Hepatocyte (in vitro differentiated cells): Measurements from ENCODE around the gene PLXNA2. TPM values are rescaled to one million over a fixed set of nuclear protein-coding genes. Genes with fewer than 3 reads are reported as not detected.

Experiments
- DNase-seq: peaks from one replicate; pipeline ENCODE4 v3.0.0-alpha.2; 2016; ENCODE audit warnings: low spot score
- H2AFZ ChIP-seq: fragments of 200-600 bp; sonication (generic); 2 replicates; pipeline ENCODE4 v1.6.0; 2016; ENCODE audit warnings: antibody characterized with exemption, mild to moderate bottlenecking
- H3K27ac ChIP-seq: fragments of 200-600 bp; sonication (generic); 2 replicates; pipeline ENCODE4 v1.5.1; 2016; ENCODE audit warnings: mild to moderate bottlenecking
- H3K27me3 ChIP-seq: fragments of 200-600 bp; sonication (generic); 2 replicates; pipeline ENCODE4 v1.6.1; 2016
- H3K36me3 ChIP-seq: fragments of 200-600 bp; sonication (generic); replicated peaks from 2 replicates; pipeline ENCODE4 v1.5.1; 2016; ENCODE audit warnings: low read depth; ENCODE audit not compliant: insufficient read depth
- H3K4me1 ChIP-seq: fragments of 200-600 bp; sonication (generic); 2 replicates; pipeline ENCODE4 v1.5.1; 2016; ENCODE audit warnings: mild to moderate bottlenecking, moderate library complexity; ENCODE audit not compliant: insufficient read depth
- H3K4me2 ChIP-seq: fragments of 200-600 bp; sonication (generic); 2 replicates; pipeline ENCODE4 v1.6.0; 2016
- H3K4me3 ChIP-seq: fragments of 200-600 bp; sonication (generic); 2 replicates; pipeline ENCODE4 v1.5.1; 2016; ENCODE audit warnings: mild to moderate bottlenecking
- H3K79me2 ChIP-seq: fragments of 200-600 bp; sonication (generic); 2 replicates; pipeline ENCODE4 v1.6.0; 2017; ENCODE audit warnings: mild to moderate bottlenecking
- H3K9me2 ChIP-seq: fragments of 200-600 bp; sonication (generic); replicated peaks from 2 replicates; pipeline ENCODE4 v1.6.0; 2017; ENCODE audit warnings: mild to moderate bottlenecking; ENCODE audit not compliant: insufficient read depth
- H3K9me3 ChIP-seq: fragments of 200-600 bp; sonication (generic); 2 replicates; pipeline ENCODE4 v1.5.1; 2016; ENCODE audit warnings: low read depth, mild to moderate bottlenecking
- H4K20me1 ChIP-seq: fragments of 200-600 bp; sonication (generic); 2 replicates; pipeline ENCODE4 v1.6.0; 2016; ENCODE audit warnings: mild to moderate bottlenecking; ENCODE audit not compliant: insufficient read depth, poor library complexity, severe bottlenecking
- CTCF ChIP-seq: fragments of 200-600 bp; sonication (generic); IDR thresholded peaks from 2 replicates; pipeline ENCODE4 v1.5.1; 2016; ENCODE audit warnings: antibody characterized with exemption, mild to moderate bottlenecking; ENCODE audit not compliant: poor library complexity
- EZH2 ChIP-seq: fragments of 200-600 bp; sonication (generic); IDR thresholded peaks from 2 replicates; pipeline ENCODE4 v1.6.1; 2016; ENCODE audit warnings: antibody characterized with exemption, mild to moderate bottlenecking, borderline replicate concordance
- EZH2phosphoT487 ChIP-seq: fragments of 200-600 bp; sonication (generic); IDR thresholded peaks from one replicate; pipeline ENCODE4 v1.6.1; 2018; ENCODE audit warnings: antibody characterized with exemption, mild to moderate bottlenecking, low read depth, moderate library complexity; ENCODE audit not compliant: unreplicated experiment, severe bottlenecking
- WGBS: methylation state at CpG from one replicate; pipeline ENCODE4 v1.1.6; 2016; ENCODE audit warnings: low lambda C conversion rate; ENCODE audit errors: missing lambda C conversion rate; 5-methylcytosine and 5-hydroxymethylcytosine counted together
- polyA plus RNA-seq: library from polyadenylated mRNA; unstranded; fragments of >200 nt; fragmentation: Nextera tagmentation; extraction: Ambion mirVana; gene quantifications from 2 replicates; pipeline ENCODE4 v1.2.1, GENCODE V29; 2016
- total RNA-seq: library from RNA; depleted of rRNA; stranded (reverse); fragments of >200 nt; gene quantifications from 2 replicates; pipeline ENCODE4 v1.2.3, GENCODE V29; 2014

Gene PLXNA2
- total and polyA plus RNA-seq, 2 experiments from 2014 or later = 9.8 to 13.1 TPM

GRCh38 chr1:208150833-208151458 lies 93.2 kb downstream of the PLXNA2 start:
- H3K79me2 ChIP-seq = peaks cover 2% of the 10 kb centered on the region
- no peak for DNase-seq
- no peak overlapping the region for H3K4me3 ChIP-seq
- no peak for TF ChIP-seq CTCF
- no peak for TF ChIP-seq EZH2
- no peak for TF ChIP-seq EZH2phosphoT487
- H3K9me3 ChIP-seq = no peaks in the 10 kb centered on the region
- 53% methylated on average over 6 of the region's 6 CpGs for WGBS
- H3K9me2 ChIP-seq = no peaks in the 10 kb centered on the region
- H3K36me3 ChIP-seq = no peaks in the 10 kb centered on the region
- no peaks in the 10 kb centered on the region for H4K20me1 ChIP-seq
- peak overlapping the region; percentile 35 for H3K27ac ChIP-seq
- no peak overlapping the region for H2AFZ ChIP-seq
- peaks cover 26% of the 10 kb centered on the region for H3K4me1 ChIP-seq
- H3K4me2 ChIP-seq = no peak overlapping the region
- no peaks in the 10 kb centered on the region for H3K27me3 ChIP-seq

DNA sequence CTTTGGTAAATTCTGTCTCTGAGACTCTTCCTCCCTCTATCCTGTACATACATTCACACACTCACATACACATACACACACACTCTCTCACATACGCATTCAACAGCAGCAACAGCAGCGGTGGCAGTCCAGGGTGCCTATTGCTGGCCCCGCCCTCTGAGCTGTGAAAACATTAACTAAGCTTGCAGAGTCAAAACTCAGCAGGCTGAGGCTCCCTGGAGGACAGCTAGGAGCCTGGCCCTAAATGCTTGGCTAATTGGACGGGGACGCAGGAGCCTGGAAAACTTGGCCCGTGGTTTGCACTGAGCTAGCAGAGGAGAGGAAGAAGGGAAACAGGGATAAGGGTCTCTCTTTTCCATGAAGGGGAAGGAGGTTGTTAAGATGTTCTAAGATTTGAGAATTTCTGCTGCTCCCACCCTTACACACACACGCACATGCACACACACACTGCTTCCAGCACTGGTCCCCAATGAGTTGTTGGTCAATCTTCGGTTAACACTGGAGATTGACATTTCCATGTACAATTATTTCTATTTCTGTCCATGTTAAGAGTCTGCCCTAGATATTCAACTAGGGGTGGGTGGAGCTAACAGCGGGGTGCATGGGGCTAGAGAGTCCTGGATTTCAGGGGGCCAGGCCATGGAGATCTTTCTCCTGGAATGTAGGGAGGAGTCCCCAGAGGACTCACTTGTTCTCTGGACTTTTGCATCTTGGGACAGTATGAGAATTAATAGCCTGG lies 94.2 kb downstream of the PLXNA2 start:
- Histone ChIP-seq H3K36me3 (no peaks in the 10 kb centered on the region), H4K20me1 (no peaks in the 10 kb centered on the region), H3K4me3 (no peak overlapping the region), H3K27ac (peak overlapping the region; percentile 15), H3K4me1 (peaks cover 26% of the 10 kb centered on the region), H3K79me2 (peaks cover 2% of the 10 kb centered on the region), H3K27me3 (no peaks in the 10 kb centered on the region), H3K9me2 (no peaks in the 10 kb centered on the region), H2AFZ (no peak overlapping the region), H3K4me2 (peak overlapping the region; percentile 13), H3K9me3 (no peaks in the 10 kb centered on the region)
- peak; percentile 81 for DNase-seq
- 60% methylated on average over 9 of the region's 9 CpGs for WGBS
- no peak for TF ChIP-seq EZH2phosphoT487
- TF ChIP-seq CTCF = no peak
- TF ChIP-seq EZH2 = no peak

DNA sequence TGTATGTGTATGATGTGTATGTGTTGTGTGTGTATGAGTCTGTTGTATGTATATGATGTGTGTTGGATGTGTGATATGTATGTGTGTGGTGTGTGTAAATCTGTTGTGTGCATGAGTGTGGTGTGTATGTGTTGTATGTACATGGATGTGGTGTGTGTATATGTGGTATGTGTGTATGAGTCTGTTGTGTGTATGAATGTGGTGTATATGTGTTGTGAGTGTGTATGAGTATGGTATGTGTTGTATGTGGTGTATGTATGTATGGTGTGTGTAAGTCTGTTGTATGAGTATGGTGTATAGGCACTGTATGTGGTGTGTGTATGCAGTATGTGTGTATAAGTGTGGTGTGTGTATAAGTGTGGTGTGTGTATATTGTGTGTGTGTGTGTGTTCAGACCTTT lies 95.0 kb downstream of the PLXNA2 start:
- Histone ChIP-seq H2AFZ (no peak overlapping the region), H3K36me3 (no peaks in the 10 kb centered on the region), H3K4me3 (no peak overlapping the region), H3K27ac (peak overlapping the region; percentile 15), H3K9me3 (no peaks in the 10 kb centered on the region), H3K27me3 (no peaks in the 10 kb centered on the region), H3K4me2 (no peak overlapping the region), H3K4me1 (peaks cover 26% of the 10 kb centered on the region), H3K79me2 (peaks cover 2% of the 10 kb centered on the region), H3K9me2 (no peaks in the 10 kb centered on the region), H4K20me1 (no peaks in the 10 kb centered on the region)
- no peak for TF ChIP-seq EZH2phosphoT487
- TF ChIP-seq CTCF = no peak
- no peak for TF ChIP-seq EZH2
- no peak for DNase-seq
